ENCODE data around the gene HS3ST5.

DNA sequence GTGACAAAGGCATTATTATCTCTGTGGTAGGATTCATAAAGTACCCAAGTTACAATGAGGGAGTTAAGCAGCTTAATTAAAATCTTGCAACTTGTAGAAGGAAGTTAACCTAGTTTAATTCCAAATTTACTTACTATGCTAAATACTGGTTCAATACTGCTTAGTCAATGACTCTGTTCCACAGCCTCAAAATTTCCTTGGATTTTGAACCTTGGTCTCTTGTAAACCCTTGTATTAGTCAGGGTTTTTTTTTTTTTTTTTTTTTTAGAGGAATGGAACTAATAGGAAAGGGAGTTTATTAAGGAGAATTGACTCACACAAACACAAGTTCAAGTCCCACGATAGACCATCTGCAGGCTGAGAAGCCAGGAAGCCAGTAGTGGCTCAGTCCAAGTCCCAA lies 163.4 kb downstream of the HS3ST5 start:
- TF ChIP-seq, protein P1, sequence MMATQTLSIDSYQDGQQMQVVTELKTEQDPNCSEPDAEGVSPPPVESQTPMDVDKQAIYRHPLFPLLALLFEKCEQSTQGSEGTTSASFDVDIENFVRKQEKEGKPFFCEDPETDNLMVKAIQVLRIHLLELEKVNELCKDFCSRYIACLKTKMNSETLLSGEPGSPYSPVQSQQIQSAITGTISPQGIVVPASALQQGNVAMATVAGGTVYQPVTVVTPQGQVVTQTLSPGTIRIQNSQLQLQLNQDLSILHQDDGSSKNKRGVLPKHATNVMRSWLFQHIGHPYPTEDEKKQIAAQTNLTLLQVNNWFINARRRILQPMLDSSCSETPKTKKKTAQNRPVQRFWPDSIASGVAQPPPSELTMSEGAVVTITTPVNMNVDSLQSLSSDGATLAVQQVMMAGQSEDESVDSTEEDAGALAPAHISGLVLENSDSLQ (IDR thresholded peaks at IDR 0.05): no peak
- TF ChIP-seq FOXM1 (IDR thresholded peaks at IDR 0.05; ENCODE audit: borderline replicate concordance) (no peak), ZNF384 (IDR thresholded peaks at IDR 0.05) (no peak), SP1 (IDR thresholded peaks at IDR 0.05) (no peak), L3MBTL2 (conservative IDR thresholded peaks at IDR 0.05) (no peak), BHLHE40 (IDR thresholded peaks at IDR 0.05; ENCODE audit: borderline replicate concordance) (no peak), NFRKB (IDR thresholded peaks at IDR 0.05) (no peak), FOXA1 (IDR thresholded peaks at IDR 0.05) (no peak), ARNT (IDR thresholded peaks at IDR 0.05) (no peak)
